Gastroesophageal sphincter (tissue), 3 donors: Measurements from ENCODE around the gene PEMT.

Source experiments
- CTCF ChIP-seq, 4 experiments: fragments of 200-600 bp in 2 of 4; fragments of 450-650 bp in 2 of 4; sonication (generic) in 1 of 4; IDR thresholded peaks; one replicate each; pipeline ENCODE4 v1.5.1; 2017 to 2019; ENCODE audit warnings: antibody characterized with exemption in 4 of 4, mild to moderate bottlenecking in 2 of 4, moderate library complexity in 2 of 4
- EP300 ChIP-seq: sonication (generic); formaldehyde crosslinking; IDR thresholded peaks from one replicate; pipeline ENCODE4 v1.6.1; 2017; ENCODE audit warnings: antibody characterized with exemption, mild to moderate bottlenecking
- POLR2A ChIP-seq, 2 donors: fragments of 450-650 bp; IDR thresholded peaks; one replicate each; pipeline ENCODE4 v1.6.1; 2017; ENCODE audit warnings: antibody characterized with exemption in 2 of 2, mild to moderate bottlenecking in 2 of 2, moderate library complexity in 1 of 2

- TF ChIP-seq POLR2A (IDR thresholded peaks at IDR 0.05) (no peak), EP300 (no peak), CTCF (IDR thresholded peaks at IDR 0.05) (no peak)
Measured at GRCh38 chr17:17548044-17548443, 43.5 kb downstream of the PEMT start.
